Stimulated activated CD8-positive, alpha-beta memory T cell treated with anti-CD3 and anti-CD28 coated beads, Interleukin-7, amount 100 ng/mL, for 48 hours (primary cell): ENCODE data around the gene EHBP1.

ENCODE experiments used
- DNase-seq, 2 donors: peaks; one replicate each; pipeline ENCODE4 v3.0.0-alpha.2; 2020; ENCODE audit warnings: low read depth in 1 of 2; ENCODE audit errors: extremely low read depth in 1 of 2

EHBP1 gene

GRCh38 chr2:62705007-62705829 is at the start of gene EHBP1:
Gene EHBP1, plus strand, starts transcription at chr2:62705713. Its CDS starts 1,479 bp downstream, at chr2:62707192.
- peak; percentile 93 to 94 for DNase-seq

GRCh38 chr2:62657783-62658182 is 47.7 kb upstream of the EHBP1 start:
- no peak for DNase-seq

GRCh38 chr2:62658891-62659290 is 46.6 kb upstream of the EHBP1 start:
- DNase-seq, result no peak

GRCh38 chr2:62660087-62660486 is 45.4 kb upstream of the EHBP1 start:
- DNase-seq, result no peak

GRCh38 chr2:62660582-62661262 is 44.8 kb upstream of the EHBP1 start:
- no peak for DNase-seq

GRCh38 chr2:62661263-62661635 is 44.3 kb upstream of the EHBP1 start:
- no peak for DNase-seq

- no peak for DNase-seq
These were observed 43.4 kb upstream of the EHBP1 start for GRCh38 chr2:62662131-62662530.

GRCh38 chr2:62662554-62662953 is 43.0 kb upstream of the EHBP1 start:
- no peak for DNase-seq

GRCh38 chr2:62663411-62663810 is 42.1 kb upstream of the EHBP1 start:
- no peak for DNase-seq

GRCh38 chr2:62663920-62664795 is 41.4 kb upstream of the EHBP1 start:
- no peak for DNase-seq

- no peak for DNase-seq
These were observed 40.1 kb upstream of the EHBP1 start for GRCh38 chr2:62665446-62665845.

GRCh38 chr2:62669180-62669579 is 36.3 kb upstream of the EHBP1 start:
- DNase-seq, result no peak

GRCh38 chr2:62672601-62673000 is 32.9 kb upstream of the EHBP1 start:
- DNase-seq, result no peak

GRCh38 chr2:62675062-62675461 is 30.5 kb upstream of the EHBP1 start:
- DNase-seq, result no peak

- DNase-seq, result no peak
These were observed 20.3 kb upstream of the EHBP1 start for GRCh38 chr2:62685256-62685655.

- no peak for DNase-seq
These were observed 19.4 kb upstream of the EHBP1 start for GRCh38 chr2:62686012-62686685.

- DNase-seq, result no peak
These were observed 17.9 kb upstream of the EHBP1 start for GRCh38 chr2:62687636-62688035.

GRCh38 chr2:62688771-62689170 is 16.7 kb upstream of the EHBP1 start:
- DNase-seq, result no peak

- DNase-seq, result no peak
These were observed 14.3 kb upstream of the EHBP1 start for GRCh38 chr2:62691186-62691585.

GRCh38 chr2:62692225-62692624 is 13.3 kb upstream of the EHBP1 start:
- DNase-seq, result no peak

GRCh38 chr2:62698653-62699052 is 6.9 kb upstream of the EHBP1 start:
- DNase-seq, result no peak
